Measurements from ENCODE around the gene JMY. TPM values are rescaled to one million over a fixed set of nuclear protein-coding genes. Genes with fewer than 3 reads are reported as not detected.

JMY gene
- total RNA-seq, 1 experiment from 2014 or later = 4.3 TPM

- no peak overlapping the region for H3K9ac ChIP-seq (ENCODE audit: low read length)
- no peak overlapping the region for H3K4me3 ChIP-seq (ENCODE audit: low read length)
- H3K4me1 ChIP-seq (ENCODE audit: insufficient read depth, low read length) = peaks cover 7% of the 10 kb centered on the region; the same call in 1 of the 2 replicates
- no peaks in the 10 kb centered on the region for H3F3A ChIP-seq (ENCODE audit: low read length, unreplicated experiment)
- H2AFZ ChIP-seq (ENCODE audit: low read length) = no peak overlapping the region
- H3K4me2 ChIP-seq (ENCODE audit: low read length) = no peak overlapping the region
- no peaks in the 10 kb centered on the region for H3K36me3 ChIP-seq (ENCODE audit: low read depth, low read length)
- intact Hi-C loops (cut with micrococcal nuclease) = no loop called here
- no peak for TF ChIP-seq EZH2phosphoT487 (IDR thresholded peaks at IDR 0.05; ENCODE audit: borderline replicate concordance, low read length)
- TF ChIP-seq EZH2 (IDR thresholded peaks at IDR 0.05; ENCODE audit: low read length, unreplicated experiment) = no peak
- TF ChIP-seq CTCF (conservative IDR thresholded peaks at IDR 0.05; ENCODE audit: low read depth, low read length) = no peak
- BruUV-seq (replicated peaks) = no TSS peak
- H3K27ac ChIP-seq (ENCODE audit: low read length) = no peak overlapping the region
- no peaks in the 10 kb centered on the region for H4K20me1 ChIP-seq (ENCODE audit: low read length)
- CTCF ChIA-PET = interaction anchor here (0.7 kb wide), 1 partner anchor 827 kb away, joined by 15 read pairs; no protein-coding TSS in a partner anchor
- no peaks in the 10 kb centered on the region for H3K9me2 ChIP-seq (replicated peaks; ENCODE audit: low read length)
- no peak for ATAC-seq
- peak; percentile 6 for DNase-seq
- H3K27me3 ChIP-seq (ENCODE audit: low read length) = no peaks in the 10 kb centered on the region
- POLR2A ChIA-PET (ENCODE audit: unreplicated experiment) = no interaction called here
- no peaks in the 10 kb centered on the region for H3K79me2 ChIP-seq (ENCODE audit: low read length)
- H3K9me3 ChIP-seq (ENCODE audit: low read length) = no peaks in the 10 kb centered on the region
These were observed 20.6 kb downstream of the JMY start for GRCh38 chr5:79256563-79256962.

DNA sequence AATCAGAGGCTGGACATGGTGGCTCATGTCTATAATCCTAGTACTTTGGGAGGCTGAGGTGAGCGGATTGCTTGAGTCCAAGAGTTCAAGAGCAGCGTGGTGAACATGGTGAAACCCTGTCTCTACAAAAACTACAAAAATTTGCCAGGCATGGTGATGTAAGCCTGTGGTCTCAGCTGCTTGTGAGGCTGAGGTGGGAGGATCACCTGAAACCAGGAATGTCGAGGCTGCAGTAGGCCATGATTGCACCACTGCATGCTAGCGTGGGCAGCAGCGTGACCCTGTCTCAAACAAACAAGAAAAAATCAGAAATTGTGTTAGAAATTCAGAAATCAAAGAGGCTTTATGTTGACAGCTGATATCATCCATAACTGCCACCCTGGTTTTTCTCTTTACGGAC lies 21.4 kb downstream of the JMY start:
- no peak for ATAC-seq

GRCh38 chr5:79258801-79259200 lies 22.9 kb downstream of the JMY start:
- TF ChIP-seq EZH2 (IDR thresholded peaks at IDR 0.05; ENCODE audit: low read length, unreplicated experiment) (no peak), EZH2phosphoT487 (IDR thresholded peaks at IDR 0.05; ENCODE audit: borderline replicate concordance, low read length) (no peak), CTCF (conservative IDR thresholded peaks at IDR 0.05; ENCODE audit: low read depth, low read length) (no peak)
- no peaks in the 10 kb centered on the region for H3F3A ChIP-seq (ENCODE audit: low read length, unreplicated experiment)
- no peak overlapping the region for H3K27ac ChIP-seq (ENCODE audit: low read length)
- H3K4me2 ChIP-seq (ENCODE audit: low read length) = no peak overlapping the region
- intact Hi-C loops (cut with micrococcal nuclease) = no loop called here
- no TSS peak for BruUV-seq (replicated peaks)
- no peaks in the 10 kb centered on the region for H3K79me2 ChIP-seq (ENCODE audit: low read length)
- ChIA-PET CTCF (no interaction called here), POLR2A (ENCODE audit: unreplicated experiment) (no interaction called here)
- no peak overlapping the region for H2AFZ ChIP-seq (ENCODE audit: low read length)
- H3K4me3 ChIP-seq (ENCODE audit: low read length) = no peak overlapping the region
- no peaks in the 10 kb centered on the region for H3K36me3 ChIP-seq (ENCODE audit: low read depth, low read length)
- H3K4me1 ChIP-seq (ENCODE audit: insufficient read depth, low read length) = peaks cover 7% of the 10 kb centered on the region; the same call in 1 of the 2 replicates
- H3K9me3 ChIP-seq (ENCODE audit: low read length) = no peaks in the 10 kb centered on the region
- no peak overlapping the region for H3K9ac ChIP-seq (ENCODE audit: low read length)
- ATAC-seq (no peak), DNase-seq (no peak)
- H4K20me1 ChIP-seq (ENCODE audit: low read length) = no peaks in the 10 kb centered on the region
- H3K27me3 ChIP-seq (ENCODE audit: low read length) = no peaks in the 10 kb centered on the region
- no peaks in the 10 kb centered on the region for H3K9me2 ChIP-seq (replicated peaks; ENCODE audit: low read length)

More for the DNA sequence above, 21.4 kb downstream of the JMY start:
- POLR2A ChIA-PET (ENCODE audit: unreplicated experiment) = no interaction called here
- no peaks in the 10 kb centered on the region for H4K20me1 ChIP-seq (ENCODE audit: low read length)
- DNase-seq = no peak
- H3K9me2 ChIP-seq (replicated peaks; ENCODE audit: low read length) = no peaks in the 10 kb centered on the region
- H3K4me2 ChIP-seq (ENCODE audit: low read length) = no peak overlapping the region
- intact Hi-C loops (cut with micrococcal nuclease) = no loop called here
- no peaks in the 10 kb centered on the region for H3K27me3 ChIP-seq (ENCODE audit: low read length)
- no peaks in the 10 kb centered on the region for H3K36me3 ChIP-seq (ENCODE audit: low read depth, low read length)
- BruUV-seq (replicated peaks) = no TSS peak
- H3K9me3 ChIP-seq (ENCODE audit: low read length) = no peaks in the 10 kb centered on the region
- no peak overlapping the region for H3K27ac ChIP-seq (ENCODE audit: low read length)
- no peak for TF ChIP-seq EZH2 (IDR thresholded peaks at IDR 0.05; ENCODE audit: low read length, unreplicated experiment)
- no peaks in the 10 kb centered on the region for H3F3A ChIP-seq (ENCODE audit: low read length, unreplicated experiment)
- H3K79me2 ChIP-seq (ENCODE audit: low read length) = no peaks in the 10 kb centered on the region
- no peak overlapping the region for H3K4me3 ChIP-seq (ENCODE audit: low read length)
- H3K9ac ChIP-seq (ENCODE audit: low read length) = no peak overlapping the region
- CTCF ChIA-PET = interaction anchor here (0.7 kb wide), 1 partner anchor 826 kb away, joined by 15 read pairs; no protein-coding TSS in a partner anchor
- H2AFZ ChIP-seq (ENCODE audit: low read length) = no peak overlapping the region
- peaks cover 7% of the 10 kb centered on the region; the same call in 1 of the 2 replicates for H3K4me1 ChIP-seq (ENCODE audit: insufficient read depth, low read length)
